Measurements from ENCODE around the gene KLHDC9.

KLHDC9 gene

DNA sequence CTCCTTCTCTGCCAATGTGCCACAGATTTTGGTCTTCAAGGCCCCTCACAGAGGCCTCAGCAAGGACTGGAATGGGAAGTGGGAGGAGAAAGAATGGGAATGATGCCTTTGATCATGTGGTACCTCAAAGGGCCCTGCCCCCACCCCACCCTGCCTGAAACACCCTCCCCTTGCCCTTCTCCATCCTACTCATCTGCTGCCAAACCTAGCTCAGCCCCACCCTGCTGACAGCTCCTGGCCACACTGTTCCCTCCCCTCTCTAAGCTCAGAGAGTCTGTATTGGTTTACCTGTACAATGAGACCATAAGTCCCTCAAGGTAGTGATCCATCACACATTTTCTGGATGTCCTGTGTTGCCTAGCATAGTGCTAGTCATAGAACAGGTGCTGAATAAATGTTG lies 21.8 kb upstream of the KLHDC9 start:
- DNase-seq (ENCODE audit: low read depth): no peak

- DNase-seq (ENCODE audit: low read depth): no peak
Observed at GRCh38 chr1:161077426-161077825, 20.7 kb upstream of the KLHDC9 start.

GRCh38 chr1:161079436-161080110 lies 18.6 kb upstream of the KLHDC9 start:
- no peak for DNase-seq (ENCODE audit: low read depth)

DNA sequence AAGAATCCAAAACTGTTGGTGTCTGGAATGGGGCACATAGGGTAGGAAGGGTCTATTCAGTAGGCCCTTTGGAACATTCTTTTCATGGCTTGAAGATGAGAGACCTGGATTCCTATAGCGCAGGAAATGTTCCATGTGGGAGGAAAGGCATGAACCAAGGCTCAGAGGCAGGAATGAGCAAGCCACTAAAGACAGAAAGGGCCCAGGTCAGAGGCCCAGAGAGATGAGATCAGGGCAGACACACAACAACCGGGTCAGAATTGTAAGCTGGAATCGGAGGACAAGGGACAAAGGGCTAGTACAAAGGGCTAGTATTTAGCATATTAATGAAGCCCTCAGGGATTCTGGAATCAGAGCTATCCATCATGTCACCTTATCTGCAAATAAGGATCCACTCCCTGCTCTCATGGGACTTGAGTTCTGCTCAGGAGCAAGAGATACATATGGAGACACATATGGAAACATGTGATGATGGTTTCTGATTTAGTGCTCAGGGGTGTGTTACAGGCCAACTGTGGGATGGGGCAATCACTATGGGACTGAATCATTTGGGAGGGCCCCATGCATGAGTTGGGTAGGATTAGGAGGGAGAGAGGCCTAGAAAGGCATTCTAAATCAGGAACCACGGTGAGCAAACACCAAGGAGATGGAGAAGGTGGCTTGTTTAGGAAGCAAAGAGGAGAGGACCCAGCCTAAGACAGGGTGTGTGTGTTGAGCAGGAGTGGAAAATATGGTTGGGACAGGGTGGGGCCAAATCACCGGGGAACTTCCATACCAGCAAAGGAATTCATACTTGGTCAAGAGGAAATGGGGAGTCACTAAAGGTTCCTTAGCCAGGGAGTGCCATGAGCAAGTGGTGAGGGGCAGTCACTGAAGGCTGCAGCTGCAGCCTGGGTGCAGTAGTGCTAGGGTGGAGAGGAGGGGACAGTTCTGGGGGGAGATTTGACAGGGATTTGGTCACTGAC lies 17.4 kb upstream of the KLHDC9 start:
- no peak for DNase-seq (ENCODE audit: low read depth)

- DNase-seq (ENCODE audit: low read depth): no peak
Observed at GRCh38 chr1:161081519-161081918, 16.6 kb upstream of the KLHDC9 start.

GRCh38 chr1:161082483-161082882 lies 15.7 kb upstream of the KLHDC9 start:
- DNase-seq (ENCODE audit: low read depth): no peak

- DNase-seq (ENCODE audit: low read depth): no peak
Observed at GRCh38 chr1:161082996-161083747, 15.0 kb upstream of the KLHDC9 start.

- no peak for DNase-seq (ENCODE audit: low read depth)
Observed at GRCh38 chr1:161083748-161084596, 14.2 kb upstream of the KLHDC9 start.

DNA sequence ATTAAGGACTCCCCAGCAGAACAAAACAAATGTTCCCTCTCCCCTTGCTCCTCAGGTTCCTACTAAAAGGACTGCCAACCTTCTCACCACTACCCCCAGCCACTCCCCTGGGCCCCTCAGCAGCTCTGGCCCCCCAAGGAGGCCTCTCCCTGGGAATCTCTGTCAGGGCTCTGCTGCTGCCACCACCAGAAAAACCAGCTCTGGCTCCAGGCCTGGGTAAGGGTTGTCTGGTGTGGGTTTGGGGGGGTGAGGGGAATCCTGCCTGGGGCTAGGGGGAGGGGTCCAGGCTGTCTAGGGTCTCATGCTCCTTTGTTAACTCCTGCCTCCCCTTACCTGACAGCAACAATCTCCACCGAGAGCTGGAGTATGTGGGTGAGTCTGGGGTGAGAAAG lies 13.6 kb upstream of the KLHDC9 start:
- no peak for DNase-seq (ENCODE audit: low read depth)

DNA sequence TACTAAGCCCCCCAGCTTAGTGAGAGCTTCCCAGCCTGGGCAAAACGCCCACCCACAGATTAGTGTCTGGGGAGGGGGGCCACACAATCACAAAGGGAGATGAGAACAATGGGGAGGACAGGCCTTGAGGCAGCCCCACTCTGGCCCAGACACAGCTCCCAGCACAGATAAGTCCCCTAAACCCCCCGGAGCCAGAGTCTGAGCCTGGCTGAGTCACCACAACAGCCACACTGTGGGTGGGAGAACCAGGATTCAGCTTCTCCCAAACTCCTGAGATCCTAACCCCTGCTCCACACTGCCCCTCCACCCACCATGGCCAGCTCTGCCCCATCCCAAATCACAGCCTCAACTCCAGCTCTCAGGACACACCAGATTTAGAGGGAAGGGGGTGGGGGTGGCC lies 13.0 kb upstream of the KLHDC9 start:
- no peak for DNase-seq (ENCODE audit: low read depth)

DNA sequence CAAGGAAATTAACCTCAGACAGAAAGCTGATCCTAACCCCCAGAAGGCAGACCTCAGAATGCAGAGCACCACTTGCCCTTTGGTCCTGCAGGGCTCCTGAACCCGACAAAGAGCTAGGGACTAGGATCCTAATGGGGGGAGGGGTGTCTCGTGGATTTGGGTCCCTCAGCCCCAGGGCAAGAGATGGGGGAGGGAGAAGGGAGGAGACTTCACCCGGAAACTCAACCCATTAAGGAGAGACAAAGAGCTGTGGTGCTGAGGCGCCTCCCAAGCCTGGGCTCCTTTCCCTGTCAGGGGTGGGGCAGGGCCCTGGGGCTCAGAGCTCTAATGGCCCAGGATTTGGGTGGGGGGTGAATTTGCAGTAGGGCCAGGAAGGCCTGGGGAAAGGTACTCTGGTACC lies 11.7 kb upstream of the KLHDC9 start:
- DNase-seq (ENCODE audit: low read depth): no peak

GRCh38 chr1:161088587-161089110 lies 9.5 kb upstream of the KLHDC9 start:
- DNase-seq (ENCODE audit: low read depth): no peak

GRCh38 chr1:161089251-161089924 lies 8.8 kb upstream of the KLHDC9 start, which contains the start of gene NECTIN4:
Gene NECTIN4 (minus strand): TSS chr1:161089558. CDS start chr1:161089296, 262 bp downstream.
- no peak for DNase-seq (ENCODE audit: low read depth)

DNA sequence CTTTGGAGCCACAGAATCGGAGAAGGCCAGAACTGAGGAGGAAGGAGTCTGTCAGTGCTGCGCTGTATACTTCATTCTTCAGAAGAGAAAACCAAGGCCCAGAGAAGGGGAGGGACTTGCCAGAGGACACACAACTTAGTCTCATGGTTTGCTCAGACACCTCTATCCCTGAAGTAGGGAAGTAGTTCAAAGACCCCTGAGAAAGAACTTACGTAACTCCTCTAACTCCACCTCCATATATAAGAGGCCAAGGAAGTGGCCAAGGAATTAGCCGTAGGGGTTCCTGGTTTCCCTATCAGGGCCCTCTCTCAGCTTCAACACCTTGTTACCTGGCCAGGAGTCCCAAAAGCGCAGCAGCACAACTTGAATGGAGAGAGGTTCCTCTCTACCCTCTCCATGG lies 8.2 kb upstream of the KLHDC9 start:
- no peak for DNase-seq (ENCODE audit: low read depth)

DNA sequence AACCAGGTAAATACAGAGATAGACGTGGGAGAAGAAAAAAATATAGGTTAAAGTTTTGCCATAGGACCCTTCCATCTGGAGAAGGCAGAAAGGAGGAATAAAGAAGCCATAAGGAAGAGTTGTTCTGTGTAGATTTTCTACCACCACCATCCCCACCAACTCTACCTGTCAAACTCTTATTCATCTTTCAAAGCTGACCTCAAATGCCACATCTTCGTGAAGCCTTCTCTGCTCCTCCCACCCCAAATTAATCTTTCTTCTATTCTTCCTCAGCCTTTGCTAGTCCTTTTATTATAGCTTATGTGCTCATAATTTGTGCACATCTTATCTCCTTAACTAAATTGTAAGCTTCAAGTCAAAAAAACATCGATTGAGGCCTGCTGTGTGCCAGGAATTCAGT lies 7.5 kb upstream of the KLHDC9 start:
- DNase-seq (ENCODE audit: low read depth): no peak

DNA sequence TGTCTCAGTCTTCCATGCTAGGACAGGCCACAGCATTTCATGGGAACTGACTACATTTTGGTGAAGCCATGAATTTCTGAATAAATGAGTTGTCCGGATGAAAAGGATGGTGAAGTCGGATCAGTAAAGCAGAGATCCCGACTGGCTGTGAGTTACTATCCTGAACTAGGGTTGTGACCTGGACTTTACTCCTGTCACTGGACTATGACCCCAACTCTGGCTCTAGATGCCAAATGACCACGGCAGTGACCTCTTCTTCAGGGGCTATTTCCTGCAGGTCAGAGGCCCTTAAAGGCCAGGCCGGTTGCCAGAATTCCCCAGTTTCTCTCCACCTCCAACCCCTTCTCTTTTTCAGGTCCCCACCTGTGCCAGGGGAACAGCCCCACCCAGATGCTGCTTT lies 7.1 kb upstream of the KLHDC9 start:
- no peak for DNase-seq (ENCODE audit: low read depth)

GRCh38 chr1:161091796-161092507 lies 6.2 kb upstream of the KLHDC9 start:
- no peak for DNase-seq (ENCODE audit: low read depth)

DNA sequence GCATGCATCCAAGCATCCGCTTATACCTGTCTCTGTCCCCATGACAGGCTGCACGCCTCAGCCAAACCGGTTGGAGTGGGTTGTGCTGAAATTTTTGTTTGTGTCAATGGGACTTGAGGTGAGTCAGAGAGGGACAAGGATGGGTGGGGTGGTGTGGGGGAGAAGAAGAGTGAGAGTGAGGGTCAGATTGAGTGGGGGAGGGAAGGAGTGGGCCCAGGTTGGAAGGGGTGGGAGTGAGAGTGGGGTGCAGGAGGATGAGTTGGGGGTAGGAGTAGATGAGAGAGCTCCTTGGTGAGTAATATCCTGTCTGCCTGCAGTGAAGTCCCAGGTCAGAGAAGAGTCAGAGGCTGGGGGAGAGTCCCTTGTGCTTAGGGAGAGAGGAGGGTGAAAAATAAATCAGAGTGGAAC lies 5.5 kb upstream of the KLHDC9 start:
- peak; percentile 20 for DNase-seq (ENCODE audit: low read depth)

- no peak for DNase-seq (ENCODE audit: low read depth)
Observed at GRCh38 chr1:161094481-161094880, 3.7 kb upstream of the KLHDC9 start.

- no peak for DNase-seq (ENCODE audit: low read depth)
Observed at GRCh38 chr1:161095230-161095629, 2.9 kb upstream of the KLHDC9 start.

Data from activated gamma-delta T cell treated with anti-CD3 and anti-CD28 coated beads, Interleukin-2, amount 50 U/mL, for 16 hours (primary cell).